Choroid plexus epithelial cell (primary cell): ENCODE results near the gene NPR1.
"Not testable (repeated sequence)": the region's sequence is repeated elsewhere in the genome, so short reads cannot be mapped to it uniquely, and the experiment has no call there.

ENCODE experiments used
- DNase-seq: peaks from one replicate; pipeline ENCODE4 v3.0.0-alpha.2; 2010; ENCODE audit warnings: low read depth
- H3K4me3 ChIP-seq: 2 replicates; pipeline ENCODE4 v1.5.1; 2011; ENCODE audit warnings: low read depth, mild to moderate bottlenecking, control low read depth, low read length, moderate library complexity
- TF ChIP-seq, protein P1 (sequence below): conservative IDR thresholded peaks from 2 replicates; pipeline ENCODE4 v1.5.1; 2011; ENCODE audit warnings: low read depth, mild to moderate bottlenecking, control low read depth, inconsistent platforms, low read length, moderate library complexity

The NPR1 gene

GRCh38 chr1:153669606-153670005, 8.9 kb upstream of the NPR1 start:
- TF ChIP-seq, protein P1, sequence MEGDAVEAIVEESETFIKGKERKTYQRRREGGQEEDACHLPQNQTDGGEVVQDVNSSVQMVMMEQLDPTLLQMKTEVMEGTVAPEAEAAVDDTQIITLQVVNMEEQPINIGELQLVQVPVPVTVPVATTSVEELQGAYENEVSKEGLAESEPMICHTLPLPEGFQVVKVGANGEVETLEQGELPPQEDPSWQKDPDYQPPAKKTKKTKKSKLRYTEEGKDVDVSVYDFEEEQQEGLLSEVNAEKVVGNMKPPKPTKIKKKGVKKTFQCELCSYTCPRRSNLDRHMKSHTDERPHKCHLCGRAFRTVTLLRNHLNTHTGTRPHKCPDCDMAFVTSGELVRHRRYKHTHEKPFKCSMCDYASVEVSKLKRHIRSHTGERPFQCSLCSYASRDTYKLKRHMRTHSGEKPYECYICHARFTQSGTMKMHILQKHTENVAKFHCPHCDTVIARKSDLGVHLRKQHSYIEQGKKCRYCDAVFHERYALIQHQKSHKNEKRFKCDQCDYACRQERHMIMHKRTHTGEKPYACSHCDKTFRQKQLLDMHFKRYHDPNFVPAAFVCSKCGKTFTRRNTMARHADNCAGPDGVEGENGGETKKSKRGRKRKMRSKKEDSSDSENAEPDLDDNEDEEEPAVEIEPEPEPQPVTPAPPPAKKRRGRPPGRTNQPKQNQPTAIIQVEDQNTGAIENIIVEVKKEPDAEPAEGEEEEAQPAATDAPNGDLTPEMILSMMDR: no peak
- peak overlapping the region; percentile 91 for H3K4me3 ChIP-seq
- DNase-seq: no peak

DNA sequence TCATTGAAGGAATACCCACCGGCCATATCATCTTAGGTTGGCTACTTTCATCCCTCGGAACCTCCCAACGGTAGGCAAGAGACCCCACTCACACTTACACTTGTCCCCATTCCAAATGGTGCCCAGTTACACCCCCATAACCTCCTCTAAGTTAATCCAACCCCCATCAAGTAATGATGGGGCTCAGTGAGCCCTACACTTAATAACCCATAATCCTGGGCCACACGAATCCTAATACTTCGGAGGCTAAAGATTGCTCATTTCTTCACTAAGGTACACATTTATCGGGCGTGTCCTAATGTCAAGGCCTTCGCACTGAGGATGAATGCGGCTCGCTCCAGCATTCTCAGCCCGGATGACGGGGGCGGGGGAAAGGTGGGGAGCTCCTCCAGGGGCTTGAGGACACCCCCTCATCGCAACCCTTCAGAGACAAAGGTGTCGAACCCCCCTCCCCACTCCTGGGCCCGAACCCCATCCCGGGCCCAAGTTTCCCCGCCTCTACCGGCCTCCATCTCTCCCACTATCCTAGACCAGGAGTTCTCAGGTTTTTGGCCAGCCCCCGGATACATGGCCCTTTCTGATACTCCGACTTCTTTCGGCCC, 8.1 kb upstream of the NPR1 start:
- TF ChIP-seq, protein P1: no peak
- no peak for DNase-seq
- H3K4me3 ChIP-seq: peak overlapping the region; percentile 91

GRCh38 chr1:153670859-153671627, 7.4 kb upstream of the NPR1 start, which contains the start of gene ILF2:
Gene ILF2 (minus strand): TSS chr1:153670993. CDS start chr1:153670922, 71 bp downstream.
- peak within 1 kb of the TSS; percentile 91 for H3K4me3 ChIP-seq
- TF ChIP-seq, protein P1: peak; percentile 16
- peak; percentile 100 for DNase-seq

GRCh38 chr1:153671628-153672353, 6.7 kb upstream of the NPR1 start:
- TF ChIP-seq, protein P1: peak; percentile 7
- DNase-seq: not testable (repeated sequence)
- peak overlapping the region; percentile 56 for H3K4me3 ChIP-seq

DNA sequence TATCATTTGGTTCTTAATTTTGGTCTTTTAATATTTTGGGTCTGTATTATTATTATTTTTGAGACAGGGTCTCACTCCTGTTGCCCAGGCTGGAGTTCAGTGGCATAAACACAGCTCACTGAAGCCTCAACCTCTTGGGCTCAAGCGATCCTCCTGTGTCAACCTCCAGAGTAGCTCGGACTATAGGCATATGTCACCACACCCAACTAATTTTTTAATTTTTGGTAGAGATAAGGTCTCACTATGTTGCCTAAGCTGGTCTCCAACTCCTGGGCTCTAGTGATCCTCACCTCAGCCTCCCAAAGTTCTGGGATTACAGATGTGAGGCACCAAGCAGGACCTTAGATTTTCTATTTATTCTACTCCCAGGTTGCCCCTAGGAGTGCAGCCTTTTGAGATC, 5.0 kb upstream of the NPR1 start:
- TF ChIP-seq, protein P1: no peak
- no peak overlapping the region for H3K4me3 ChIP-seq
- DNase-seq: no peak

DNA sequence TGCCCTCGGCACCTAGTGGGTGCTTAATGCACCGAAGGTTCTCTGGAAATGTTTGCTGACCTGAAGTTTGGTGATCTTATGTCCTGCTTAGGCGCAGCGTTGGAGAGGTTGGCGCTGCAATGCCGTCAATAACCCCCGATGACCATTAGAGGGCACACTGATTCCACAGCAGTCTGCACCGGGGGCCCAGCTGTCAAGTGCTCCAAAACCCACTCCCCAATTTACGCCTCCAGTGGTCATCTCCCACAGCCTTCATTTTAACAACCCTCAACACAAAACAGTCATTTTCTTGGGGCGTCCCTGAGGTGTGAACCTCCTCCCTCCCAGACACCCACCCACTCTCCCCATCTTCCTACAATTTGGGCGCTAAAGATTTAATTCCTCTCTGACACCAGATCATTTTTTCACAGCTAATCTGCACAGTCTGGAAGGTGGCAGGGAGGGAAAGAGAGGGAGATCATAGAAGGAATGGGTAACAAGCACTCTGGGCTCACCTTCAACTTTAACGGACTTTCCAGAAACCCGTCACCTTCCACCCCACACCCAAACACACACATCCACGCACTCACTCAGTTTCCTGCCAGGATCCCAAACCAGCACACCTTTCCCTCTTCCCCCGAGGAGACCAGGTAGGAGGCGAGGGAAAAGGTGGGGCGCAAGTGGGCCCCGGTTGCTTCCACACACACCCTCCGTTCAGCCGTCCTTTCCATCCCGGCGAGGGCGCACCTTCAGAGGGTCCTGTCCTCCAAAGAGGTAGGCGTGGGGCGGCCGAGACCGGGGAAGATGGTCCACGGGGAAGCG, 570 bp upstream of the NPR1 start:
- peak; percentile 69 for DNase-seq
- peak overlapping the region; percentile 33 for H3K4me3 ChIP-seq
- TF ChIP-seq, protein P1: peak; percentile 98
